HEK293T (cell line): ENCODE data around the gene PFKP.

Experiments
- CTBP1 ChIP-seq: fragments of 450-650 bp; IDR thresholded peaks from 2 replicates; pipeline ENCODE4 v1.6.1; 2016; ENCODE audit warnings: borderline replicate concordance
- ELF4 ChIP-seq: fragments of 450-650 bp; IDR thresholded peaks from 2 replicates; pipeline ENCODE4 v1.6.1; 2017; ENCODE audit warnings: antibody characterized with exemption
- FOXA1 ChIP-seq: fragments of 450-650 bp; IDR thresholded peaks from 2 replicates; pipeline ENCODE4 v1.6.1; 2016; ENCODE audit warnings: mild to moderate bottlenecking
- FOXK2 ChIP-seq: fragments of 450-650 bp; IDR thresholded peaks from 2 replicates; pipeline ENCODE4 v1.6.1; 2016; ENCODE audit warnings: mild to moderate bottlenecking
- FOXM1 ChIP-seq: fragments of 450-650 bp; IDR thresholded peaks from 2 replicates; pipeline ENCODE4 v1.6.1; 2017; ENCODE audit warnings: mild to moderate bottlenecking, borderline replicate concordance
- HDGF ChIP-seq: fragments of 450-650 bp; IDR thresholded peaks from 2 replicates; pipeline ENCODE4 v1.6.1; 2017; ENCODE audit warnings: antibody characterized with exemption, borderline replicate concordance
- LEF1 ChIP-seq: fragments of 450-650 bp; IDR thresholded peaks from 2 replicates; pipeline ENCODE4 v1.6.1; 2017; ENCODE audit warnings: mild to moderate bottlenecking, borderline replicate concordance
- NFRKB ChIP-seq: fragments of 450-650 bp; IDR thresholded peaks from 2 replicates; pipeline ENCODE4 v1.6.1; 2016; ENCODE audit warnings: mild to moderate bottlenecking, moderate library complexity
- SP1 ChIP-seq: fragments of 450-650 bp; IDR thresholded peaks from 2 replicates; pipeline ENCODE4 v1.6.1; 2017

- no peak for TF ChIP-seq NFRKB
- TF ChIP-seq FOXA1, result no peak
- TF ChIP-seq HDGF, result no peak
- TF ChIP-seq ELF4, result no peak
- TF ChIP-seq LEF1, result no peak
- no peak for TF ChIP-seq SP1
- TF ChIP-seq CTBP1, result no peak
- TF ChIP-seq FOXK2, result no peak
- no peak for TF ChIP-seq FOXM1
Measured at GRCh38 chr10:3054183-3054850, 13.0 kb upstream of the PFKP start.
